Measurements from ENCODE around the gene PRL.

- TF ChIP-seq, protein P1, sequence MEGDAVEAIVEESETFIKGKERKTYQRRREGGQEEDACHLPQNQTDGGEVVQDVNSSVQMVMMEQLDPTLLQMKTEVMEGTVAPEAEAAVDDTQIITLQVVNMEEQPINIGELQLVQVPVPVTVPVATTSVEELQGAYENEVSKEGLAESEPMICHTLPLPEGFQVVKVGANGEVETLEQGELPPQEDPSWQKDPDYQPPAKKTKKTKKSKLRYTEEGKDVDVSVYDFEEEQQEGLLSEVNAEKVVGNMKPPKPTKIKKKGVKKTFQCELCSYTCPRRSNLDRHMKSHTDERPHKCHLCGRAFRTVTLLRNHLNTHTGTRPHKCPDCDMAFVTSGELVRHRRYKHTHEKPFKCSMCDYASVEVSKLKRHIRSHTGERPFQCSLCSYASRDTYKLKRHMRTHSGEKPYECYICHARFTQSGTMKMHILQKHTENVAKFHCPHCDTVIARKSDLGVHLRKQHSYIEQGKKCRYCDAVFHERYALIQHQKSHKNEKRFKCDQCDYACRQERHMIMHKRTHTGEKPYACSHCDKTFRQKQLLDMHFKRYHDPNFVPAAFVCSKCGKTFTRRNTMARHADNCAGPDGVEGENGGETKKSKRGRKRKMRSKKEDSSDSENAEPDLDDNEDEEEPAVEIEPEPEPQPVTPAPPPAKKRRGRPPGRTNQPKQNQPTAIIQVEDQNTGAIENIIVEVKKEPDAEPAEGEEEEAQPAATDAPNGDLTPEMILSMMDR (IDR thresholded peaks at IDR 0.05; ENCODE audit: poor library complexity, severe bottlenecking), result no peak
- TF ChIP-seq EP300 (conservative IDR thresholded peaks at IDR 0.05; ENCODE audit: poor library complexity, severe bottlenecking) (no peak), EZH2 (IDR thresholded peaks at IDR 0.05; ENCODE audit: borderline replicate concordance, insufficient read depth, low read length, poor library complexity, severe bottlenecking) (no peak), TAF1 (IDR thresholded peaks at IDR 0.05; ENCODE audit: low read depth) (no peak), POLR2AphosphoS5 (IDR thresholded peaks at IDR 0.05) (no peak), SMC3 (conservative IDR thresholded peaks at IDR 0.05; ENCODE audit: poor library complexity) (no peak), RAD21 (conservative IDR thresholded peaks at IDR 0.05) (no peak), MXI1 (conservative IDR thresholded peaks at IDR 0.05; ENCODE audit: poor library complexity, severe bottlenecking) (no peak)
- TF ChIP-seq, protein P2, sequence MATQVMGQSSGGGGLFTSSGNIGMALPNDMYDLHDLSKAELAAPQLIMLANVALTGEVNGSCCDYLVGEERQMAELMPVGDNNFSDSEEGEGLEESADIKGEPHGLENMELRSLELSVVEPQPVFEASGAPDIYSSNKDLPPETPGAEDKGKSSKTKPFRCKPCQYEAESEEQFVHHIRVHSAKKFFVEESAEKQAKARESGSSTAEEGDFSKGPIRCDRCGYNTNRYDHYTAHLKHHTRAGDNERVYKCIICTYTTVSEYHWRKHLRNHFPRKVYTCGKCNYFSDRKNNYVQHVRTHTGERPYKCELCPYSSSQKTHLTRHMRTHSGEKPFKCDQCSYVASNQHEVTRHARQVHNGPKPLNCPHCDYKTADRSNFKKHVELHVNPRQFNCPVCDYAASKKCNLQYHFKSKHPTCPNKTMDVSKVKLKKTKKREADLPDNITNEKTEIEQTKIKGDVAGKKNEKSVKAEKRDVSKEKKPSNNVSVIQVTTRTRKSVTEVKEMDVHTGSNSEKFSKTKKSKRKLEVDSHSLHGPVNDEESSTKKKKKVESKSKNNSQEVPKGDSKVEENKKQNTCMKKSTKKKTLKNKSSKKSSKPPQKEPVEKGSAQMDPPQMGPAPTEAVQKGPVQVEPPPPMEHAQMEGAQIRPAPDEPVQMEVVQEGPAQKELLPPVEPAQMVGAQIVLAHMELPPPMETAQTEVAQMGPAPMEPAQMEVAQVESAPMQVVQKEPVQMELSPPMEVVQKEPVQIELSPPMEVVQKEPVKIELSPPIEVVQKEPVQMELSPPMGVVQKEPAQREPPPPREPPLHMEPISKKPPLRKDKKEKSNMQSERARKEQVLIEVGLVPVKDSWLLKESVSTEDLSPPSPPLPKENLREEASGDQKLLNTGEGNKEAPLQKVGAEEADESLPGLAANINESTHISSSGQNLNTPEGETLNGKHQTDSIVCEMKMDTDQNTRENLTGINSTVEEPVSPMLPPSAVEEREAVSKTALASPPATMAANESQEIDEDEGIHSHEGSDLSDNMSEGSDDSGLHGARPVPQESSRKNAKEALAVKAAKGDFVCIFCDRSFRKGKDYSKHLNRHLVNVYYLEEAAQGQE (IDR thresholded peaks at IDR 0.05; ENCODE audit: borderline replicate concordance), result no peak
These were observed 17.0 kb upstream of the PRL start for GRCh38 chr6:22313796-22314195.

All from neural cell (in vitro differentiated cells).